ENCODE data around the gene SAMD4A. TPM values are rescaled to one million over a fixed set of nuclear protein-coding genes. Genes with fewer than 3 reads are reported as not detected.

The SAMD4A gene
- total and polyA plus RNA-seq, 2 of the 4 experiments (the other 2 are of a cell fraction) = 22.9 to 38.2 TPM

GRCh38 chr14:54806616-54807015 is 239.7 kb downstream of the SAMD4A start:
- ATAC-seq (ENCODE audit: low read depth) (no peak), DNase-seq (no peak)
- no peak overlapping the region for H3K56ac ChIP-seq (ENCODE audit: extremely low read depth, insufficient read depth, low read length)
- H3K4me3 ChIP-seq (ENCODE audit: insufficient read depth, low read depth, low read length) = no peak overlapping the region
- no peak overlapping the region for H3K9ac ChIP-seq (ENCODE audit: low read depth, low read length)
- H3K36me3 ChIP-seq (ENCODE audit: control insufficient read depth, insufficient read depth, low read length) = no peaks in the 10 kb centered on the region
- WGBS, 2 experiments (ENCODE audit: extremely low coverage in 2 of 2, insufficient read length in 1 of 2) = no CpG with 5 or more reads among the region's 10 CpGs
- no peak overlapping the region for H2BK15ac ChIP-seq (ENCODE audit: low read depth, low read length)
- no peak overlapping the region for H4K5ac ChIP-seq (ENCODE audit: low read depth, low read length)
- no peak overlapping the region for H2AFZ ChIP-seq (replicated peaks; ENCODE audit: low read length, poor library complexity)
- H3K4me2 ChIP-seq (ENCODE audit: low read depth, low read length) = no peak overlapping the region
- H3K9me1 ChIP-seq (ENCODE audit: insufficient read depth, low read length) = 0 out of 2 replicates have a peak, but pooled peaks cover 3% of the 10 kb centered on the region
- peaks cover 5% of the 10 kb centered on the region for H3K27me3 ChIP-seq (ENCODE audit: control insufficient read depth, insufficient read depth, low read length)
- dilution Hi-C loops (cut with HindIII; ENCODE audit: low sequenced_read_pairs, unreplicated experiment) (no loop called here), intact Hi-C loops (cut with micrococcal nuclease) (loop anchor here (1.0 to 5.0 kb wide), 3 partner anchors 242 to 439 kb away; partner anchors contain the start of gene CGRRF1), in situ Hi-C loops (cut with MboI; ENCODE audit: low sequenced_read_pairs) (loop anchor here (10.0 kb wide), 1 partner anchor 252 kb away; no protein-coding TSS in a partner anchor)
- H4K91ac ChIP-seq (ENCODE audit: insufficient read depth, low read depth, low read length) = no peak overlapping the region
- no peak overlapping the region for H3K23ac ChIP-seq (ENCODE audit: low read depth, low read length)
- H2BK120ac ChIP-seq (ENCODE audit: low read depth, low read length) = no peak overlapping the region
- H4K8ac ChIP-seq (ENCODE audit: low read depth in 2 of 2, low read length in 2 of 2) = no peak overlapping the region
- no TSS peak for BruUV-seq (replicated peaks)
- H3K9me3 ChIP-seq (ENCODE audit: control insufficient read depth, insufficient read depth, low read length) = no peaks in the 10 kb centered on the region
- ChIA-PET POLR2A (ENCODE audit: unreplicated experiment) (no interaction called here), CTCF (interaction anchor here (0.8 to 1.2 kb wide), 2 partner anchors 10 to 14 kb away, joined by 5 read pairs; no protein-coding TSS in a partner anchor)
- H2AK9ac ChIP-seq (replicated peaks; ENCODE audit: low read depth, low read length, poor library complexity) = no peak overlapping the region
- no peak overlapping the region for H3K4ac ChIP-seq (ENCODE audit: low read depth, low read length)
- H3K18ac ChIP-seq (ENCODE audit: low read depth, low read length) = no peak overlapping the region
- H4K20me1 ChIP-seq (ENCODE audit: insufficient read depth, low read length) = no peaks in the 10 kb centered on the region
- no peak overlapping the region for H2AK5ac ChIP-seq (ENCODE audit: low read depth, low read length)
- no peak overlapping the region for H2BK5ac ChIP-seq (ENCODE audit: low read depth, low read length, poor library complexity, severe bottlenecking)
- no peak overlapping the region for H2BK20ac ChIP-seq (ENCODE audit: low read depth, low read length)
- H3K4me1 ChIP-seq (ENCODE audit: control insufficient read depth, insufficient read depth, low read length) = peaks cover 3% of the 10 kb centered on the region; the same call in 1 of the 2 replicates
- TF ChIP-seq, protein P1, sequence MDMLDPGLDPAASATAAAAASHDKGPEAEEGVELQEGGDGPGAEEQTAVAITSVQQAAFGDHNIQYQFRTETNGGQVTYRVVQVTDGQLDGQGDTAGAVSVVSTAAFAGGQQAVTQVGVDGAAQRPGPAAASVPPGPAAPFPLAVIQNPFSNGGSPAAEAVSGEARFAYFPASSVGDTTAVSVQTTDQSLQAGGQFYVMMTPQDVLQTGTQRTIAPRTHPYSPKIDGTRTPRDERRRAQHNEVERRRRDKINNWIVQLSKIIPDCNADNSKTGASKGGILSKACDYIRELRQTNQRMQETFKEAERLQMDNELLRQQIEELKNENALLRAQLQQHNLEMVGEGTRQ (IDR thresholded peaks at IDR 0.05; ENCODE audit: low read depth, low read length) = no peak
- TF ChIP-seq FOS (IDR thresholded peaks at IDR 0.05; ENCODE audit: low read depth, low read length) = no peak
- TF ChIP-seq RFX5 (IDR thresholded peaks at IDR 0.05; ENCODE audit: low read depth, low read length) = no peak
- no peak for TF ChIP-seq CTCF (conservative IDR thresholded peaks at IDR 0.05; ENCODE audit: low read depth, low read length)
- TF ChIP-seq SMC3 (IDR thresholded peaks at IDR 0.05; ENCODE audit: low read depth, low read length) = no peak
- TF ChIP-seq MXI1 (IDR thresholded peaks at IDR 0.05; ENCODE audit: borderline replicate concordance, low read depth, low read length) = no peak
- no peak for TF ChIP-seq CHD1 (IDR thresholded peaks at IDR 0.05; ENCODE audit: low read depth, low read length)
- no peak for TF ChIP-seq RAD21 (IDR thresholded peaks at IDR 0.05; ENCODE audit: low read length)
- no peak for TF ChIP-seq BHLHE40 (IDR thresholded peaks at IDR 0.05; ENCODE audit: low read depth, low read length)
- no peak for TF ChIP-seq POLR2A (IDR thresholded peaks at IDR 0.05; ENCODE audit: low read depth, low read length)
- H3K27ac ChIP-seq (ENCODE audit: insufficient read depth, low read length) = no peak overlapping the region
- no peaks in the 10 kb centered on the region; a peak in 1 of 4 replicates for H3K79me1 ChIP-seq (ENCODE audit: low read depth in 1 of 2, low read length in 2 of 2)
- H3K14ac ChIP-seq (replicated peaks; ENCODE audit: low read depth, low read length) = no peak overlapping the region
